GM23338 (cell line): ENCODE results near the gene TADA2A. TPM values are rescaled to one million over a fixed set of nuclear protein-coding genes. Genes with fewer than 3 reads are reported as not detected.

ENCODE experiments used
- ATAC-seq: fragments of 200-7000 bp; cut with Tn5 transposase; 3 replicates; pipeline ENCODE4 v1.9.1; 2020
- DNase-seq: peaks from one replicate; pipeline ENCODE4 v3.0.0-alpha.2; 2015; ENCODE audit warnings: low spot score
- H2AFZ ChIP-seq: fragments of 200-600 bp; sonication (generic); 2 replicates; pipeline ENCODE4 v1.8.0; 2016; ENCODE audit warnings: antibody characterized with exemption, mild to moderate bottlenecking, moderate library complexity
- H3F3A ChIP-seq: fragments of 200-600 bp; sonication (generic); replicated peaks from 2 replicates; pipeline ENCODE4 v1.8.0; 2017; ENCODE audit warnings: antibody characterized with exemption, mixed run types, low read depth
- H3K27ac ChIP-seq: fragments of 200-600 bp; sonication (generic); 2 replicates; pipeline ENCODE4 v1.6.1; 2016; ENCODE audit warnings: low read depth
- H3K27me3 ChIP-seq: fragments of 200-600 bp; sonication (generic); 2 replicates; pipeline ENCODE4 v1.8.0; 2016; ENCODE audit warnings: mild to moderate bottlenecking, mixed run types, moderate library complexity; ENCODE audit not compliant: insufficient read depth
- H3K36me3 ChIP-seq: fragments of 200-600 bp; sonication (generic); 2 replicates; pipeline ENCODE4 v1.8.0; 2016; ENCODE audit warnings: mild to moderate bottlenecking; ENCODE audit not compliant: insufficient read depth
- H3K4me1 ChIP-seq: fragments of 200-600 bp; sonication (generic); 2 replicates; pipeline ENCODE4 v1.8.0; 2016; ENCODE audit warnings: mild to moderate bottlenecking, moderate library complexity; ENCODE audit not compliant: insufficient read depth
- H3K4me2 ChIP-seq: fragments of 200-600 bp; sonication (generic); 2 replicates; pipeline ENCODE4 v1.7.1; 2017; ENCODE audit warnings: mixed run types
- H3K4me3 ChIP-seq: fragments of 200-600 bp; sonication (generic); 2 replicates; pipeline ENCODE4 v1.6.1; 2016; ENCODE audit warnings: mixed run types
- H3K79me2 ChIP-seq: fragments of 200-600 bp; sonication (generic); replicated peaks from 2 replicates; pipeline ENCODE4 v1.8.0; 2017; ENCODE audit warnings: mild to moderate bottlenecking; ENCODE audit not compliant: insufficient read depth
- H3K9me2 ChIP-seq: fragments of 200-600 bp; sonication (generic); 2 replicates; pipeline ENCODE4 v1.8.0; 2017; ENCODE audit not compliant: insufficient read depth
- H4K20me1 ChIP-seq: fragments of 200-600 bp; sonication (generic); replicated peaks from 2 replicates; pipeline ENCODE4 v1.8.0; 2017; ENCODE audit warnings: mild to moderate bottlenecking; ENCODE audit not compliant: insufficient read depth
- H3K27ac Mint-ChIP-seq: 2 replicates; pipeline ENCODE4 v1.8.0; 2020; ENCODE audit warnings: inconsistent platforms, mild to moderate bottlenecking, moderate library complexity, mixed read lengths
- H3K27me3 Mint-ChIP-seq: 3 replicates; pipeline ENCODE4 v1.8.0; 2022; ENCODE audit warnings: low read depth, mild to moderate bottlenecking, moderate library complexity, mixed read lengths, inconsistent platforms; ENCODE audit not compliant: insufficient read depth, poor library complexity
- H3K36me3 Mint-ChIP-seq: 3 replicates; pipeline ENCODE4 v1.8.0; 2021; ENCODE audit warnings: low read depth, mild to moderate bottlenecking, inconsistent platforms, moderate library complexity, mixed read lengths
- H3K4me1 Mint-ChIP-seq: 3 replicates; pipeline ENCODE4 v1.8.0; 2020; ENCODE audit warnings: mild to moderate bottlenecking, inconsistent platforms, mixed read lengths
- H3K4me3 Mint-ChIP-seq: 3 replicates; pipeline ENCODE4 v1.8.0; 2021; ENCODE audit warnings: moderate library complexity, mild to moderate bottlenecking, inconsistent platforms, mixed read lengths
- H3K9me3 Mint-ChIP-seq: 3 replicates; pipeline ENCODE4 v1.8.0; 2020; ENCODE audit warnings: moderate library complexity, mild to moderate bottlenecking, inconsistent platforms, mixed read lengths
- CREB1 ChIP-seq: fragments of 250-450 bp; sonication (Bioruptor Pico); IDR thresholded peaks from 2 replicates; pipeline ENCODE4 v1.5.0; 2020; ENCODE audit warnings: low read depth, mild to moderate bottlenecking, moderate library complexity
- EZH2 ChIP-seq: fragments of 200-600 bp; sonication (generic); IDR thresholded peaks from one replicate; pipeline ENCODE4 v1.8.0; 2017; ENCODE audit warnings: antibody characterized with exemption, mild to moderate bottlenecking, low read depth; ENCODE audit not compliant: unreplicated experiment
- EZH2phosphoT487 ChIP-seq: fragments of 200-600 bp; sonication (generic); IDR thresholded peaks from one replicate; pipeline ENCODE4 v1.8.1; 2018; ENCODE audit warnings: antibody characterized with exemption; ENCODE audit not compliant: unreplicated experiment
- JUNB ChIP-seq: IDR thresholded peaks from one replicate; pipeline ENCODE4 v1.6.1; 2016; ENCODE audit warnings: antibody characterized with exemption; ENCODE audit not compliant: unreplicated experiment
- NANOG ChIP-seq: IDR thresholded peaks from 2 replicates; pipeline ENCODE4 v1.6.1; 2016; ENCODE audit warnings: antibody characterized with exemption, borderline replicate concordance
- POLR2AphosphoS5 ChIP-seq: IDR thresholded peaks from 2 replicates; pipeline ENCODE4 v1.6.1; 2016; ENCODE audit warnings: antibody characterized with exemption, low read depth
- STAT1 ChIP-seq: IDR thresholded peaks from one replicate; pipeline ENCODE4 v1.6.1; 2016; ENCODE audit warnings: antibody characterized with exemption; ENCODE audit not compliant: unreplicated experiment
- ZNF114 ChIP-seq: fragments of 250-450 bp; sonication (Bioruptor Pico); IDR thresholded peaks from 2 replicates; pipeline ENCODE4 v1.5.0; 2020; ENCODE audit warnings: mild to moderate bottlenecking, moderate library complexity
- ZNF331 ChIP-seq: fragments of 250-450 bp; sonication (Bioruptor Pico); IDR thresholded peaks from 2 replicates; pipeline ENCODE4 v1.5.0; 2020; ENCODE audit warnings: low read depth, mild to moderate bottlenecking, moderate library complexity
- polyA plus RNA-seq: library from polyadenylated mRNA; unstranded; fragments of >200 nt; fragmentation: Nextera tagmentation; extraction: Ambion mirVana; gene quantifications from 2 replicates; pipeline ENCODE4 v1.2.1, GENCODE V29; 2016
- total RNA-seq: library from RNA; depleted of rRNA; stranded (reverse); fragments of >200 nt; shearing (Covaris generic); gene quantifications from 2 replicates; pipeline ENCODE4 v1.2.3, GENCODE V29; 2014
- TF ChIP-seq, protein P1 (sequence below): IDR thresholded peaks from one replicate; pipeline ENCODE4 v1.6.1; 2018; ENCODE audit warnings: antibody characterized with exemption; ENCODE audit not compliant: unreplicated experiment
- TF ChIP-seq, protein P2 (sequence below): fragments of 250-450 bp; sonication (Bioruptor Pico); IDR thresholded peaks from 2 replicates; pipeline ENCODE4 v1.5.0; 2020; ENCODE audit warnings: mild to moderate bottlenecking, moderate library complexity
- TF ChIP-seq, protein P3 (sequence below), 2 experiments: fragments of 200-600 bp in 1 of 2; sonication (generic) in 1 of 2; conservative IDR thresholded peaks; 2 replicates each; pipeline versions ENCODE4 v1.5.1 to v1.6.1; 2016 to 2017; ENCODE audit warnings: antibody characterized with exemption in 2 of 2, low read depth in 2 of 2, mild to moderate bottlenecking in 2 of 2, moderate library complexity in 1 of 2
- TF ChIP-seq, protein P4 (sequence below): IDR thresholded peaks from 2 replicates; pipeline ENCODE4 v1.6.1; 2016; ENCODE audit warnings: antibody characterized with exemption

TADA2A gene
- total and polyA plus RNA-seq, 2 experiments from 2014 or later, result 14.5 to 17.1 TPM

DNA sequence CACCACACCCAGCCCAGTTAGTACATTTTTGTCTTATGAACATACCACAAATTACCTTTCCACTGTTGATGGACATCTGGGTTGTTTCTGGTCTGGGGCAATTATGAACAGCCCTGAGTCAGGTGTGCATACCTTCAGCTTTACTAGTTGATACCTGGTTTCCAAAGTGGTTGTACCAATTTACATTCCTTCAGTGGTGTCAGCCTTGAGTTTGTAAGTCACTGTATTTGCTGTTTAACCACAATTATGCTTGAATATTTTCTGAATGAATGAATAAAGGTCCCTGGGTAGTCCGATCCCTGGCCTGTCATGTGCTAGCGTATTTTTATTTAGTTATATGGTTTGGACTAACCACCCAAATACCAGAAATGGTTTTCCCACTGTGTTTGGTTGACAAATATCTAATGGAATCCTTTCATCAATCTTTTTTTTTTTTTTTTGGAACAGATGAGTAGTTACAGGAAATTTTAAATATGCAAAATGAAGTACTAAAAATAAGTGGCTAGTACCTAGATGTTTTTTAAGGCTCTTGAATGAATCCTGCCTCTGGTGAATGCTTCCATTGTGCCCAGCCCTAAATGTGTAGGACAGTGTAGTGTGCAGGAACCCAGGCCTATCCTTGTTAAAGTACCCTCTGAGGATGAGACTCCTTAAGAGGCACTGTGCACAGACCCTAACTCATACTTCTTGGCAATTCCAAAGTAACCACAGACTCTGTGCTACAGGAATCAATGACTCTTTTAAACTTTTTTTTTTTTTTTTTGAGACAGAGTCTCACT, 86.8 kb downstream of the TADA2A start:
- no peak for ATAC-seq
- Mint-ChIP-seq H3K4me1 (peaks cover 34% of the 10 kb centered on the region), H3K9me3 (no peaks in the 10 kb centered on the region; the same call in 2 of the 3 replicates), H3K27ac (no peak overlapping the region), H3K4me3 (no peak overlapping the region), H3K27me3 (peaks cover 8% of the 10 kb centered on the region), H3K36me3 (peaks cover 2% of the 10 kb centered on the region; the same call in 2 of the 3 replicates)
- H3K27me3 ChIP-seq, result 0 out of 2 replicates have a peak, but pooled peaks cover 5% of the 10 kb centered on the region
- no peak overlapping the region for H3K4me2 ChIP-seq
- no peak overlapping the region for H2AFZ ChIP-seq
- no peak overlapping the region for H3K4me3 ChIP-seq
- peaks cover 14% of the 10 kb centered on the region for H4K20me1 ChIP-seq
- H3K27ac ChIP-seq, result no peak overlapping the region
- H3F3A ChIP-seq, result peaks cover 8% of the 10 kb centered on the region
- H3K9me2 ChIP-seq, result no peaks in the 10 kb centered on the region
- DNase-seq, result no peak
- TF ChIP-seq EZH2 (no peak), CREB1 (CRISPR knock-in tag) (no peak), POLR2AphosphoS5 (no peak), EZH2phosphoT487 (no peak), STAT1 (no peak), ZNF331 (CRISPR knock-in tag) (no peak), ZNF114 (CRISPR knock-in tag) (no peak), NANOG (no peak), JUNB (no peak)
- TF ChIP-seq, protein P1, sequence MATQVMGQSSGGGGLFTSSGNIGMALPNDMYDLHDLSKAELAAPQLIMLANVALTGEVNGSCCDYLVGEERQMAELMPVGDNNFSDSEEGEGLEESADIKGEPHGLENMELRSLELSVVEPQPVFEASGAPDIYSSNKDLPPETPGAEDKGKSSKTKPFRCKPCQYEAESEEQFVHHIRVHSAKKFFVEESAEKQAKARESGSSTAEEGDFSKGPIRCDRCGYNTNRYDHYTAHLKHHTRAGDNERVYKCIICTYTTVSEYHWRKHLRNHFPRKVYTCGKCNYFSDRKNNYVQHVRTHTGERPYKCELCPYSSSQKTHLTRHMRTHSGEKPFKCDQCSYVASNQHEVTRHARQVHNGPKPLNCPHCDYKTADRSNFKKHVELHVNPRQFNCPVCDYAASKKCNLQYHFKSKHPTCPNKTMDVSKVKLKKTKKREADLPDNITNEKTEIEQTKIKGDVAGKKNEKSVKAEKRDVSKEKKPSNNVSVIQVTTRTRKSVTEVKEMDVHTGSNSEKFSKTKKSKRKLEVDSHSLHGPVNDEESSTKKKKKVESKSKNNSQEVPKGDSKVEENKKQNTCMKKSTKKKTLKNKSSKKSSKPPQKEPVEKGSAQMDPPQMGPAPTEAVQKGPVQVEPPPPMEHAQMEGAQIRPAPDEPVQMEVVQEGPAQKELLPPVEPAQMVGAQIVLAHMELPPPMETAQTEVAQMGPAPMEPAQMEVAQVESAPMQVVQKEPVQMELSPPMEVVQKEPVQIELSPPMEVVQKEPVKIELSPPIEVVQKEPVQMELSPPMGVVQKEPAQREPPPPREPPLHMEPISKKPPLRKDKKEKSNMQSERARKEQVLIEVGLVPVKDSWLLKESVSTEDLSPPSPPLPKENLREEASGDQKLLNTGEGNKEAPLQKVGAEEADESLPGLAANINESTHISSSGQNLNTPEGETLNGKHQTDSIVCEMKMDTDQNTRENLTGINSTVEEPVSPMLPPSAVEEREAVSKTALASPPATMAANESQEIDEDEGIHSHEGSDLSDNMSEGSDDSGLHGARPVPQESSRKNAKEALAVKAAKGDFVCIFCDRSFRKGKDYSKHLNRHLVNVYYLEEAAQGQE, result no peak
- TF ChIP-seq, protein P2, sequence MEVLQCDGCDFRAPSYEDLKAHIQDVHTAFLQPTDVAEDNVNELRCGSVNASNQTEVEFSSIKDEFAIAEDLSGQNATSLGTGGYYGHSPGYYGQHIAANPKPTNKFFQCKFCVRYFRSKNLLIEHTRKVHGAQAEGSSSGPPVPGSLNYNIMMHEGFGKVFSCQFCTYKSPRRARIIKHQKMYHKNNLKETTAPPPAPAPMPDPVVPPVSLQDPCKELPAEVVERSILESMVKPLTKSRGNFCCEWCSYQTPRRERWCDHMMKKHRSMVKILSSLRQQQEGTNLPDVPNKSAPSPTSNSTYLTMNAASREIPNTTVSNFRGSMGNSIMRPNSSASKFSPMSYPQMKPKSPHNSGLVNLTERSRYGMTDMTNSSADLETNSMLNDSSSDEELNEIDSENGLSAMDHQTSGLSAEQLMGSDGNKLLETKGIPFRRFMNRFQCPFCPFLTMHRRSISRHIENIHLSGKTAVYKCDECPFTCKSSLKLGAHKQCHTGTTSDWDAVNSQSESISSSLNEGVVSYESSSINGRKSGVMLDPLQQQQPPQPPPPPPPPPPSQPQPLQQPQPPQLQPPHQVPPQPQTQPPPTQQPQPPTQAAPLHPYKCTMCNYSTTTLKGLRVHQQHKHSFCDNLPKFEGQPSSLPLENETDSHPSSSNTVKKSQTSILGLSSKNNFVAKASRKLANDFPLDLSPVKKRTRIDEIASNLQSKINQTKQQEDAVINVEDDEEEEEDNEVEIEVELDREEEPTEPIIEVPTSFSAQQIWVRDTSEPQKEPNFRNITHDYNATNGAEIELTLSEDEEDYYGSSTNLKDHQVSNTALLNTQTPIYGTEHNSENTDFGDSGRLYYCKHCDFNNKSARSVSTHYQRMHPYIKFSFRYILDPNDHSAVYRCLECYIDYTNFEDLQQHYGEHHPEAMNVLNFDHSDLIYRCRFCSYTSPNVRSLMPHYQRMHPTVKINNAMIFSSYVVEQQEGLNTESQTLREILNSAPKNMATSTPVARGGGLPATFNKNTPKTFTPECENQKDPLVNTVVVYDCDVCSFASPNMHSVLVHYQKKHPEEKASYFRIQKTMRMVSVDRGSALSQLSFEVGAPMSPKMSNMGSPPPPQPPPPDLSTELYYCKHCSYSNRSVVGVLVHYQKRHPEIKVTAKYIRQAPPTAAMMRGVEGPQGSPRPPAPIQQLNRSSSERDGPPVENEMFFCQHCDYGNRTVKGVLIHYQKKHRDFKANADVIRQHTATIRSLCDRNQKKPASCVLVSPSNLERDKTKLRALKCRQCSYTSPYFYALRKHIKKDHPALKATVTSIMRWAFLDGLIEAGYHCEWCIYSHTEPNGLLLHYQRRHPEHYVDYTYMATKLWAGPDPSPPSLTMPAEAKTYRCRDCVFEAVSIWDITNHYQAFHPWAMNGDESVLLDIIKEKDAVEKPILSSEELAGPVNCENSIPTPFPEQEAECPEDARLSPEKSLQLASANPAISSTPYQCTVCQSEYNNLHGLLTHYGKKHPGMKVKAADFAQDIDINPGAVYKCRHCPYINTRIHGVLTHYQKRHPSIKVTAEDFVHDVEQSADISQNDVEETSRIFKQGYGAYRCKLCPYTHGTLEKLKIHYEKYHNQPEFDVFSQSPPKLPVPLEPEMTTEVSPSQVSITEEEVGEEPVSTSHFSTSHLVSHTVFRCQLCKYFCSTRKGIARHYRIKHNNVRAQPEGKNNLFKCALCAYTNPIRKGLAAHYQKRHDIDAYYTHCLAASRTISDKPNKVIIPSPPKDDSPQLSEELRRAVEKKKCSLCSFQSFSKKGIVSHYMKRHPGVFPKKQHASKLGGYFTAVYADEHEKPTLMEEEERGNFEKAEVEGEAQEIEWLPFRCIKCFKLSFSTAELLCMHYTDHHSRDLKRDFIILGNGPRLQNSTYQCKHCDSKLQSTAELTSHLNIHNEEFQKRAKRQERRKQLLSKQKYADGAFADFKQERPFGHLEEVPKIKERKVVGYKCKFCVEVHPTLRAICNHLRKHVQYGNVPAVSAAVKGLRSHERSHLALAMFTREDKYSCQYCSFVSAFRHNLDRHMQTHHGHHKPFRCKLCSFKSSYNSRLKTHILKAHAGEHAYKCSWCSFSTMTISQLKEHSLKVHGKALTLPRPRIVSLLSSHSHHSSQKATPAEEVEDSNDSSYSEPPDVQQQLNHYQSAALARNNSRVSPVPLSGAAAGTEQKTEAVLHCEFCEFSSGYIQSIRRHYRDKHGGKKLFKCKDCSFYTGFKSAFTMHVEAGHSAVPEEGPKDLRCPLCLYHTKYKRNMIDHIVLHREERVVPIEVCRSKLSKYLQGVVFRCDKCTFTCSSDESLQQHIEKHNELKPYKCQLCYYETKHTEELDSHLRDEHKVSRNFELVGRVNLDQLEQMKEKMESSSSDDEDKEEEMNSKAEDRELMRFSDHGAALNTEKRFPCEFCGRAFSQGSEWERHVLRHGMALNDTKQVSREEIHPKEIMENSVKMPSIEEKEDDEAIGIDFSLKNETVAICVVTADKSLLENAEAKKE (CRISPR knock-in tag), result no peak
- TF ChIP-seq, protein P3, sequence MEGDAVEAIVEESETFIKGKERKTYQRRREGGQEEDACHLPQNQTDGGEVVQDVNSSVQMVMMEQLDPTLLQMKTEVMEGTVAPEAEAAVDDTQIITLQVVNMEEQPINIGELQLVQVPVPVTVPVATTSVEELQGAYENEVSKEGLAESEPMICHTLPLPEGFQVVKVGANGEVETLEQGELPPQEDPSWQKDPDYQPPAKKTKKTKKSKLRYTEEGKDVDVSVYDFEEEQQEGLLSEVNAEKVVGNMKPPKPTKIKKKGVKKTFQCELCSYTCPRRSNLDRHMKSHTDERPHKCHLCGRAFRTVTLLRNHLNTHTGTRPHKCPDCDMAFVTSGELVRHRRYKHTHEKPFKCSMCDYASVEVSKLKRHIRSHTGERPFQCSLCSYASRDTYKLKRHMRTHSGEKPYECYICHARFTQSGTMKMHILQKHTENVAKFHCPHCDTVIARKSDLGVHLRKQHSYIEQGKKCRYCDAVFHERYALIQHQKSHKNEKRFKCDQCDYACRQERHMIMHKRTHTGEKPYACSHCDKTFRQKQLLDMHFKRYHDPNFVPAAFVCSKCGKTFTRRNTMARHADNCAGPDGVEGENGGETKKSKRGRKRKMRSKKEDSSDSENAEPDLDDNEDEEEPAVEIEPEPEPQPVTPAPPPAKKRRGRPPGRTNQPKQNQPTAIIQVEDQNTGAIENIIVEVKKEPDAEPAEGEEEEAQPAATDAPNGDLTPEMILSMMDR (conservative IDR thresholded peaks at IDR 0.05; ENCODE audit: low read depth in 2 of 2), result no peak
- TF ChIP-seq, protein P4, sequence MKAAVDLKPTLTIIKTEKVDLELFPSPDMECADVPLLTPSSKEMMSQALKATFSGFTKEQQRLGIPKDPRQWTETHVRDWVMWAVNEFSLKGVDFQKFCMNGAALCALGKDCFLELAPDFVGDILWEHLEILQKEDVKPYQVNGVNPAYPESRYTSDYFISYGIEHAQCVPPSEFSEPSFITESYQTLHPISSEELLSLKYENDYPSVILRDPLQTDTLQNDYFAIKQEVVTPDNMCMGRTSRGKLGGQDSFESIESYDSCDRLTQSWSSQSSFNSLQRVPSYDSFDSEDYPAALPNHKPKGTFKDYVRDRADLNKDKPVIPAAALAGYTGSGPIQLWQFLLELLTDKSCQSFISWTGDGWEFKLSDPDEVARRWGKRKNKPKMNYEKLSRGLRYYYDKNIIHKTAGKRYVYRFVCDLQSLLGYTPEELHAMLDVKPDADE, result no peak
- H3K4me1 ChIP-seq, result peaks cover 32% of the 10 kb centered on the region
- peaks cover 74% of the 10 kb centered on the region for H3K79me2 ChIP-seq
- H3K36me3 ChIP-seq, result no peaks in the 10 kb centered on the region
